GM21447 (cell line): ENCODE data around the gene TSPY2.
"Not testable (repeated sequence)": the region's sequence is repeated elsewhere in the genome, so short reads cannot be mapped to it uniquely, and the experiment has no call there.

ENCODE experiments used
- ATAC-seq: cut with Tn5 transposase; IDR thresholded peaks from one replicate; pipeline ENCODE4 v1.9.1; 2021; ENCODE audit not compliant: unreplicated experiment

TSPY2 gene

GRCh38 chrY:6245923-6246322 is at the start of gene TSPY2:
Gene TSPY2, plus strand, starts transcription at chrY:6246223. Its CDS starts 46 bp downstream, at chrY:6246269.
- ATAC-seq = not testable (repeated sequence)

GRCh38 chrY:6209565-6209964 is 36.5 kb upstream of the TSPY2 start:
- not testable (repeated sequence) for ATAC-seq

- ATAC-seq = not testable (repeated sequence)
Measured at GRCh38 chrY:6217045-6217444, 29.0 kb upstream of the TSPY2 start.

- not testable (repeated sequence) for ATAC-seq
Measured at GRCh38 chrY:6269839-6270238, 23.8 kb downstream of the TSPY2 start.
